Omental fat pad (tissue), 4 donors: ENCODE data around the gene MTF2. TPM values are rescaled to one million over a fixed set of nuclear protein-coding genes. Genes with fewer than 3 reads are reported as not detected.
"Not testable (repeated sequence)": the region's sequence is repeated elsewhere in the genome, so short reads cannot be mapped to it uniquely, and the experiment has no call there.

Experiments used
- ATAC-seq: fragments of 150-250 bp; one replicate; pipeline ENCODE4 v1.9.1; 2016; ENCODE audit warnings: mild to moderate bottlenecking, moderate library complexity; ENCODE audit not compliant: low FRiP score
- DNase-seq: peaks from one replicate; pipeline ENCODE4 v3.0.0-alpha.2; 2019; ENCODE audit warnings: low spot score
- CTCF ChIP-seq, 3 donors: fragments of 450-650 bp; IDR thresholded peaks; one replicate each; pipeline ENCODE4 v1.5.1; 2016 to 2017; ENCODE audit warnings: antibody characterized with exemption in 3 of 3, mild to moderate bottlenecking in 3 of 3, moderate library complexity in 2 of 3
- total RNA-seq, 4 donors: library from RNA; depleted of rRNA; stranded (reverse); fragments of >200 nt; gene quantifications; one replicate each; pipeline ENCODE4 v1.1.0, GENCODE V29; 2016

The MTF2 gene
- total RNA-seq, 4 donors from 2014 or later: 8.4 to 27.6 (median 14.1) TPM

- DNase-seq (no peak), ATAC-seq (no peak)
- no peak for TF ChIP-seq CTCF (IDR thresholded peaks at IDR 0.05)
Measured at GRCh38 chr1:93150729-93151128, 71.6 kb downstream of the MTF2 start.

DNA sequence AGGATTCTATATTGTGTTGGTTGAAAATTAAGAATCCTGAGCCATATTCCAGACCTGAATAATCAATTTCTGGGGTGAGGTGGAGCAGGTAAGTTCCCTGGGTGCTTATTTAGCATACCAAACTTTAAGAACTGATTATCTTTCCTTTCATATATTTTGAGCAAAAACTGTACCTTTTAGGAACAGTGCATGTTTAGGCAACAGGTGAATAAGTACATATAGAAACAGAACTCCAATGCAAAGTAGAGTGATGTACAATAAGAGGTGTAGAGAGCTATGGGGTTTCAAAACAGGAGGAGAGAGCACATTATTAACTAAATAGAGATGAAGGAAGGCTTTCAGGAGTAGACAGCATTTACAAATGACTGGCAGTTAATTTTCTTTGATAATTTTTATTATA, 72.4 kb downstream of the MTF2 start:
- DNase-seq (no peak), ATAC-seq (no peak)
- no peak for TF ChIP-seq CTCF (IDR thresholded peaks at IDR 0.05)

DNA sequence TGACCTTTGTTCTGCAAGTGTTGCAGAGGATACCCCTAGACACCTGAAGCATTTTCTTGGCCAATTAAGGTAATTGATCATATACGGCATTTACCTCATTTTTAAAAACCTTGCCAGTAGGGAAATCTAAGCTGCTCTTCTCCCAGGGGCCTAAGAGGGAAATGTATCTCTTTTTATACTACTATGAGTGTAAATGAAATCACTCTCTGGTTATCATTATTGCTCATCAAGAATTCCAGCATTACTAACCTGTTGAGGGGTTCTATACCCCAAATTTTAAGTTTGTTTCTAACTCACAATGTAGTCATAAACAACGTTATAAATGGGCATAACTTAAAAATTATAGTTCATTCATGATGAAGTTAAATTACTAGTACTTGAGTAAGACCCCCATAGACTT, 73.8 kb downstream of the MTF2 start:
- no peak for TF ChIP-seq CTCF (IDR thresholded peaks at IDR 0.05)
- DNase-seq: no peak
- no peak for ATAC-seq

DNA sequence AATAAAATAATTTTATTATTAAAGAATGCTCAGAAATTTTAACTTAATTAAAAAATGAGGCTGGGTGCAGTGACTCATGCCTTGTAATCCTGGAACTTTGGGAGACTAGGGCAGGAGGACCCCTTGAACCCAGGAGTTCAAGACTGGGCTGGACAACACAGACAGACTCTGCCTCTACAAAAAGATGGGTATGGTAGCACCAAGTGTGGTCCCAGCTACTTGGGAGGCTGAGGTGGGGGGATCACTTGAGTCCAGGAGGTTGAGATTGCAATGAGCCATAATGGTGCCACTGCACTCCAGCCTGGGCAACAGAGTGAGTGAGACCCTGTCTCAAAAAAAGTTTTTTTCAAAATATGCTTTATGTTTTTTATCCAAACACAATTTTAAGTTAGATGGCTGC, 75.8 kb downstream of the MTF2 start:
- no peak for ATAC-seq
- no peak for DNase-seq
- no peak for TF ChIP-seq CTCF (IDR thresholded peaks at IDR 0.05)

DNA sequence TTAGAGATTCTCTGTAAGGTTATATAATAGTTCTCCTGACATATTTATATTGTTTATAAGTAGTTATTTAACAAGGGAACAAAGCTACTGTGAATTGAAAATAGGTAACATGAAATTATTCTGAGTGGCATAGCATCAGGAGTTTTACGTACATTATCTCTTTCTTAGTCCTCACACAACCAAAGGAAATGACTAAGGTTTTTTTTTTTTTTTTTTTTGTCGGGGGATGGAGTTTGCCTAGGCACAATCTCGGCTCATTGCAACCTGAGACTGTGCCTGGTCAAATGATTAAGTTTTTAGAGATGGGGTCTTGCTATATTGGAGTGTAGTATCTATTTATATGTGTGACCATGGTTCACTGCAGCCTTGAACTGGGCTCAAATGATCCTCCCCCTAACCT, 76.3 kb downstream of the MTF2 start:
- DNase-seq (no peak), ATAC-seq (no peak)
- TF ChIP-seq CTCF (IDR thresholded peaks at IDR 0.05): no peak

DNA sequence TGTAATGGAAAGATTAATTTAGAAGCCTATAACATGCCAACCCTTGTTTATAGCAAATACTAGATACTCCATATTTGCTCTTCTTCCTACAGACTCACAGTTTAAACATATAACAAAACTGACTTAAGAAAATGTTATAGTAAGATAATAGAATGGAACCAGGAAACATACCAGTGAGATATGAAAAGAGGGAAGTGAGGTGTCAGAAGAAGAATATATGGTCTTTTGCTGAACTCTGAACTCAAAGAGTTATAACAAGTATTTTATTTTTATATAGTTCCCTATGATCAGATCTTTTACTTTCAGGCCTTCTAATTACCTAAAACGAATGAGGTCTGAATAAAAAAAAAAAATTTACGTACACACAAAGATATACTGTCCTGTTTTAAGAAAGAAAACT, 80.3 kb downstream of the MTF2 start:
- ATAC-seq: no peak
- no peak for DNase-seq
- no peak for TF ChIP-seq CTCF (IDR thresholded peaks at IDR 0.05)

DNA sequence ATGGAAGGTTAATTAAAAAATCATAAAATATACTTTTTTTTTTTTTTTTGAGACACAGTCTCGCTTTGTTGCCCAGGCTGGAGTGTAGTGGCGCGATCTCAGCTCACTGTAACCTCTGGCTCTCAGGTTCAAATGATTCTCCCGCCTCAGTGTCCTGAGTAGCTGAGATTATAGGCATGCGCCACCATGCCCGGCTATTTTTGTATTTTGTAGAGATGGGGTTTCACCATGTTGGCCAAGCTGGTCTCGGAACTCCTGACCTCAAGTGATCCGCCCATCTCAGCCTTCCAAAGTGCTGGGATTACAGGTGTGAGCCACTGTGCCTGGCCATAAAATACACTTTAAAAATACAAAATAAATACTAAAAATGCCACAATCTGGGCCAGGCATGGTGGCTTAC, 84.2 kb downstream of the MTF2 start:
- not testable (repeated sequence) for DNase-seq

DNA sequence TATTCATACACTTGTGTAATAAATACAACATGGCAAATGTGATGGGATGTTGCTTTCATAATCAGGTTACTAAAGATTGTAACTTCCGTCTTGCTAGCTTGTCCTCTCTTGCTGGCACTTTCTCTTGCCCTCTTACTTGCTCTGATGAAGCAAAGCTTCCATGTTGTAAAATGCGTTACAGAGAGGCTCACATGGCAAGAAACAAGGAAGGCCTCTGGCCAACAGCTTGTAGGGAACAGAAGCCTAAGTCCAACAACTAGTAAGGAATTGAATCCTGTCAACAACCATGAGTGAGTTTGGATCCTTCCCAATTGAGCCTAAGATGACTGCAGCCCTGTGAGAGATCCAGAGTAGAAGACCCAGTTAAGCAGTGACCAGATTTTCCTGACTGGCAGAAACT, 85.7 kb downstream of the MTF2 start:
- ATAC-seq (no peak), DNase-seq (no peak)
- TF ChIP-seq CTCF (IDR thresholded peaks at IDR 0.05): no peak

More for the DNA sequence above, 84.2 kb downstream of the MTF2 start:
- not testable (repeated sequence) for ATAC-seq

- ATAC-seq, DNase-seq: not testable (repeated sequence)
Measured at GRCh38 chr1:93165895-93166294, 86.8 kb downstream of the MTF2 start.
